Hematopoietic multipotent progenitor cell treated with erythropoietin and hydrocortisone succinate and interleukin-3 and kit ligand, for 8 days (in vitro differentiated cells): Measurements from ENCODE around the gene MYH7.

Source experiments
- DNase-seq: peaks from one replicate; pipeline ENCODE4 v3.0.0-alpha.2; 2015

Gene MYH7

DNA sequence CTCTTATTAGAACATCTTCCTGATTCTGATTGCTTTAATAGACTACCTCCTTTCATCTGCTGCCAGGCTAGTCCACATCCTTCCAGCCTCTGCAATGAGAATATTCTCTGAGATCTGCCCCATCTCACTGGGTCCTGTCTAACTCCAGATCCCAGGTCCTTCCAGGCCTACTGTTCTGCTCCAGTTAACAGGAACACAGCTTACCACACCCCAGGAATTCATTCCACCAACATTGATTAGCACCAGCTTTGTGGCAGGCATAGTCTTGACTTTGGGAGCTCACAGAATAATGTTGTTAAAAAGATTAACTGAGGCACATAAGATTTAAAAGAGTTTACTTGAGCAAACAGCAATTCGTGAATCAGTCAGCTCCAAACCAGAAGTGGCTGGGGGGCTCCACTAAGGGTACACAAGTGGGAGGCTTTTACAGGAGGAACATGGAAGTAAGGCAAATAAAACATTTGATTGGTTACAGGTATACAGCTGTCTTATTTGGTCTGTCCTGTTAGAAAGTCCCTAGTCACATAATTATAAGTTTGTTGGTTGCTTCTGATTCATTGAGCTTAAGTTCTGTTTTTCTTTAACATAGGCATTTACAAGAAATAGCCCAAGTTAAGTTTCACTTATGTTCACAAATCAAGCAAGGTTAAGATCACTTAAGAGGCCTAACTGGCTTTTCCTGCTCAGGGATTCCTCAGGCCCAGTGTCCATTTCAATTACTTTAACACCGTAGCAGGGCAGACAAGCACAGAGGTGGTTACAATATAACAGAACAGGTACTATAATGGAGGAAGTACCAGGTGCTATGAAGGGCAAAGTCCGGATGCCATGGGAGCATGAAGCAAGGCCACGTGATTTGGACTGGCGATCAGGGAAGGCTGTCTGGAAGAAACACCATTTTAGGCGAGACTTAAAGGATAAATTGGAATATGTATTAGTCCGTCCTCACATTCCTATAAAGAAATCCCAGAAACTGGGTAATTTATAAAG, 12.2 kb upstream of the MYH7 start:
- no peak for DNase-seq

DNA sequence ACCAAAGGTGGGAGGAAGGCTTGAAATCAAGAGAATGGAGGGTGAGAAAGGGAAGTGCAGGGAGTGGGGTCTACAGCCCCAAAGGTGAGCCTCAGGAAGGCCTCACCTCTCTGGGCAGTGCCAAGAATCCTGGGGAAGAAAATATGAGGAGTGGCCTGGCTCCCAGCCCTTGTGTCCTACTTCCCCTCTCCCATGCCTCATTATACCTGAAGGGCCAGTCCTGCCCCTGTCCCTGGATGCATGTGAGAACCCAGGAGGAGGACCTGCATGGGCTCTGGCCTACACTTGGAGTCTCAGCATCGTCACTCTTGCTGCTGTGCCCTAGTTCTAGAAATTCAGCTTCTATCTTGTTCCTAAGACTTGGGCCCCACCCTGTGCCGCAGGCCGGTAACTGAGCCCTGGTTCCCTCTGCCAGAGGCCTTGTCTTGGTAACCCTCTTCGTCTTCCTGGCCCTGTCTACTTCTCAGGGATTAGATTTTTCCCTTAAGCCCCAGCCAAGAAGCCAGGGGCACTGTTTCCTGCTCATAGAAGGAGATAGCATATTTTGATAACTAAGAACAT, 10.9 kb upstream of the MYH7 start:
- DNase-seq, result peak; percentile 32

DNA sequence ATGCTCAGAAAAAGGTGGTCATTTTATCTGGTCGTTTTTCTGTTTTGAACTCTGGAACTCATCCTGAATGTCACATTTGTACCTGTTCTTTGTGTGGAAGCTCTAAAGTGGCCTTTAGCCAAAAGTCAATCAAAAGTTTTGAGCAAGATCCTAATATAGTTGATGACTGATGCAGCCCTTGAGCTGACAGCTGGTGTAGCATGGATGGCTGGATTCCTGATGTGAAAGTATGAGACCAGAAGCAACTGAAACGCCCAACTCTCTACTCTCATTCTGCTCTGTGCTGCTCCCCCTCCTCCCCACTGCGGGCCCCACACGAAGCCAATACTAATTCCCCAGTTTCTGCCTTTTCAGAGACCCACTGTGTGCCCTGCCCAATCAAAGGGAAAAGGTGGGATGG, 10.3 kb upstream of the MYH7 start:
- DNase-seq, result no peak

DNA sequence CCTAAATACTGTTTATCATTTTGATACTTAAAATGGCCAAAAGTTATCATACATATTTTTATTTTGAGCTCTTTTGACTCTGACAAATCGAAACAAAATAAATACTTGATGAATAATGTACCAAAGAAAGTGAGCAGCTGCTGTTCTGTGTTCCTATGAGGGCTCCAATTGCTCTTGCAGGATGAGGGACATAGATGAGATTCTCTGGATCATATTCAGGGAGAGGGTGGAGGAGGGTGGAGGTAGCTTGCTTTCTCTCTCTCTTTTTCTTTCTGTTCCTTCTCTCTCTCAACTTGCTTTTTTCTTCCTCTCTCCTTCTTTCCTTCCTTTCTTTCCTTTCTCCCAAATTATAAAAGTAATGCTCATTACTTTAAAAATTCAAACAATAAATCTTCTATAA, 8.9 kb upstream of the MYH7 start:
- no peak for DNase-seq

DNA sequence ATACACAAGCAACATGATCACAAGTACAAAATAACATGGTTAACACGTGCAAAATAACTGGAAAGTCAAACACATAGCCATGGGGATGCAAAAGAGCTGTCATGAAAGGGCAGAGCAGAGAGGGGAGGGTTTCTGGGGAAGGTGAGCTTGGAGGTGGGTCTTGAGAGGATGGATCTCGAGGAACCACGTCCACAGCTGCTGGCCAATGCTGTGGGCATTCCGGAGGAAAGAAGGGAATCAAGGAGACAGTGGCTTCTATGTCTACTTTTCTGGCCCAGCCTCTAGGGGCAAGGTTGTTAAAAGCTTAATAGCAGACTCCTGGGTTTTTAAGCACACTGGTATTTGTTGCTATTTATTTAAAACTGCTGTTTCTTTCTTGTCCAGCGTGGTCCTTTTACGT, 8.4 kb upstream of the MYH7 start:
- DNase-seq, result no peak

DNA sequence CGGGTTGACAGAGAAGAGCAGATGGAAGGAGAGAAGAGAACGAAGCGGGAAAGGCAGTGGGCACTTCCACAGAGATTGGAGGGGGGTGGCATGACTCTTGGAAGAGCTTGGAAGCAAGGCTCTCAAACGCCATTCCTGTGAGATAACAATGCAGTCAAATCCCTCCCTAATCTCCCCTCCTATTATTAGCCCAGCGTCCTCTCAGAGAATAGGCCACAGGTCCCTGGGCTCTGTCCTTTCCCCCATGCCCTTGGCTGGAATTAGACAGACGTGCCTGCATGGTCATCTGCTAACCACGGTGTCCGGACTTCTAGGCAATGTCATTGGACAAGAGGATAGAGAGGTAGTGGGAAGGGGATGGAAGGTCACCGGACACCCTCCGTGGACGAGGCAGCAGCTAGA, 8.0 kb upstream of the MYH7 start:
- DNase-seq, result no peak

DNA sequence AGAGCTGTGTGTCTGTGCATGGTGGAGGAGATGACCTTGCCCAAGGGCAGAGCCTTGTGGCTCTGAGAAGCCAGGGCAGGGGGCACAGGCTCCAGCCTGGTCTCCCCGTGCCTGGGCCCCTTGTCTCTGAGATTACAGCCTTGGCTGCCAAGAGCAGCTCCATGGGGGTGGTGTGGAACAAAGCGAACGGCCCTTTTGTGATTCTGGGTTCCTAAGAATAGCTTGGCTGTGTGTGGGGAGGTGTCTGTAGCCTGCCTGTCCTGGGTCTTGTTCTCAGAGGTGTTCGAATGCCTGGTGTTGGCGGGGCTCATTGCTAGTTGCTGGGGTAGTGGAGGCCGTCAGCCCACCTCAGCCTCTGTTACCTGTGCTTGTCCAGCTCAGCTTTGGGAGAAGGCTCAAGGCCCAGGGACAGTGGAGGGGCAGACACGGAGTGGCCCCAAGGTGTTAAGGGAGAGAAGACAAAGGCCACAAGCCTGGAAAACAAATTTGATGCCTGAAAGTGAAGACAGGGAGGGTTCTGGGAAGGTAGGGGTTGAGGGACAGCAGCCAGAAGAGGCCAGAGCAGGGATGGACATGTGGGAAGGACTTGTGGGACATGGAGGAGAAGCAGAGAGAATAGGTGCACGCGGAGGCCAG, 7.4 kb upstream of the MYH7 start:
- DNase-seq, result no peak

DNA sequence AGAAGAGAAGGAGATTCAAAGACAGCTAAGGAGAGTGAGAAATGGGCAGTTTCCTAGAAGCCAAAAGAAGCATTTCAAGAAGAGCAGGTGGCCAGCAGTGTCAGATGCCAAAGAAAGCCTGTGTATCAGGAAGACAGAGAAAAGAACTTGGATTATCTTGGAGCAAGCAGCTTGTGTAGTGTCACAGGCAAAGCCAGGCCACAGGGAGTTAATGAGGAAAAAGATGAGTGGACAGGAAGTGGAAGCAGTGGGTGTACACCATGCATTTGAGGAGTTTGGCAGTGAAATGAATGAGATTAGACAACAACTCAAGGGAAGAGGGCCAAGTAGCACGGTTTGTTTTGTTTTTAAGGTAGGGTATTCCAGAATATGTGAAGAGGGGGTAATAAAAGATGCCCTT, 5.6 kb upstream of the MYH7 start:
- peak; percentile 20 for DNase-seq

DNA sequence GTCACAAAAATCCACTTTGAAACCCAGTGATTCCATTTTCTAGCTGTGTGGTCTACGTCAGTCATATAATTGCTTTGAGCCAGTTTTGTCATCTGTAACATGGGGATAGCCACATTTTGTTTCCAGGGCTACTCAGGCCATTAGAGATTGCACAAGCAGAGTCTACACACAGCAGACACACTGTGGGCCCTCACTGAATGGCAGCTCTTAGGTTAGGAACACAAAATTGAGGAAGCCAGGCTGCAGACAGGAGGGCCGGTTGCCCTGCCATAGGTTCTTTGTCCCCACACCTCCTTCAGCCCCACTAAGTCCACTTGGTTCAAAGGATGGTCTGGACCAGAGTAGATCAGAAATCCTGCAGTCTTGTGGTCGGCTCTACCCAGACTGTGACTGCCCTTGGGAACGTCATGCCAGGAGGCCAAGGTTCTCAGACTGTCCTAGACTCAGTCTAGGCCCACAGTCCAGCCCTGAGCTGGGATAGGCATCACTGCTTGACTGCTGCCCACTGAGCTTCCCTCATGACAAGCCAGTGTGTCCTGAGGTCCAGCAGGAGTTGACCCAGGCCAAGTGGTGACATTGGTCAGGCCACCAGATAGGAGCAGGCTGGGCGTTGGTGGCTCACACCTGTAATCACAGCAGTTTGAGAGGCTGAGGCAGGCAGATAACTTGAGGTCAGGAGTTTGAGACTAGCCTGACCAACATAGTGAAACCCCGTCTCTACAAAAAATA, 3.8 kb upstream of the MYH7 start:
- no peak for DNase-seq

DNA sequence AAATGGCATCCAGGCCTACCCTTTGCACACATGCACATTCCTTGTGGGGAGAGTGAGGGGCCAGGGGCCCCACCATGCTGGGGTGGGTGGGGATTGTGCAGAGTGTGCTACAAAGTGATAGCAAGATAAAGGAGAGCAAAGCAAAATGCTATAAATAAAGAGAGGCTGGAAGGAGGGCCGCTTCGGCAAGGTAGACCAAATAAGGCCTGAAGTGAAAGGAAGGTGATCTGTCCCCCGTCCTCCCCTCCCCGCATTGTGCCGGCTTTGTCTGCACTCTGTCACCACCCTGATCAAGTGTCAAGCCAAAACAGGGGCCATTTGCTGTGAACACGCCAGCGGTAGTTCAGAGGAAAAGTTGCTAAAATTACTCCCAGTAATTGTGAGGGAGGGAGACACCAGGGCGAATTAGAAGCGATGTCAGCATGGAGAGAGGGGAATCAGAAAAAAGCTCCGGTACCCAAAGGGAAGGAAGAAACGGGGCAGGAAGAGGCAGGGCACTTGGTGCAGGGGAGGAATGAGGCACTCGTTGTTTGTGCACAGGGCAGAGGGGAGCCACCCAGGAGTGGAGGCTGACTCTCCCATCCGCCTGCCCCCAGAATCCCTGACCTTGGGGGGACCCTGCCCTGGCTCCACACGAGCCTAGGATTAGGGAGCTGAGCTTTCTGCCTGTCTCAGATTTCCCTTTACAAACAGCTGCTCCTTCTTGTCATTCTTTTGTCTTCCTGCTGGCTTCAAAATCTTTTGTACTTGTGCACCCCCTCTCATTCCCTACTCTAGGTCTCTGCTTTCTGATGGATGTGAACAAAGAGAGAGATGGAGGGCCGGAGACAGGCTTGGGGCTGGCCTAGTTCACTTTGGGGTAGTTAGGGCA, 2.9 kb upstream of the MYH7 start:
- DNase-seq, result peak; percentile 45

DNA sequence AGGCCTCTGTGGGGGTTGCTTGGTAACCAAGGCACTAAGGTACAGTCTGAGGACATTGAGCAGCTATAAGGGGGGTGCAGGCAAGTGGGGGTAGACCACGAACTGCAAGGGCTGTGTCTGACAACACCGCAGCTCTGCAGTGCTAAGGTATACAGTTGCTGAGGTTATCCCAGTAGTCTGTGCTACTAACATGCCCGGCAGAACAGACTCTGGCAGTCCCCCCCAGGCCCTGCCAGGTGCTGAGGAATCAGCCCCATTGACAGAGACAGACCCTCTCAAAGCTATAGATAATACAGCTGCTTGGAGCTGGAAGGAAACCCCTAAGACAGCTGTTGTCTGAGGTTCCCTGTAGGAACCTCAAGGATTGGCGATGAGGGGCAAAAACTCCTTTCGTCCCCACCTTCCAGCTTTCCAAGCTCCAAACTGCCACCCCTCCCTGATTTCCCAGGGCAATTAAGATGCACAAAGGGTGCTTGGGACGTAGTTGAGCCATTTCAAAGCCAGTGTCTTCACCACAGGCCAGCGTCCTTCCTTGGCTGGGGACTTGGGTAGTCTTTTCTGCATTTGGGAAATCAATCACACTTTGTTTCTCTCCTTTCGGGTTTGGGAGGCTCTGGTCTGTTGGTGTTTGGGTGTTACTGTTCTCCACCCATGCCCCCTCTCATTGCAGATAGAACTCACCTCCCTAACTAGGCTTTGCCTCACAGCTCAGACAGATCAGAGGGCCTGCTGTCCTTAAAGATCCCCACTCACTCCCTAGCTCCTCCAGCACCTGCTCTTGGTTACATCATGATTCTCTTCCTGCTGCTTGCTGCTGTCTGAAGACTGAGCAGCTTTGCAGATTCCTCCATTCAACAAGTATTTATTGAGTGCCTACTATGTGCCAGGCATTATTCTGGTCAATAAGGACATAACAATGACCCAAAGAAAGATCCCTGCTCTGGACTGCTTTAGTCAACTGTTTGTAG, 2.0 kb upstream of the MYH7 start:
- DNase-seq, result peak; percentile 20

DNA sequence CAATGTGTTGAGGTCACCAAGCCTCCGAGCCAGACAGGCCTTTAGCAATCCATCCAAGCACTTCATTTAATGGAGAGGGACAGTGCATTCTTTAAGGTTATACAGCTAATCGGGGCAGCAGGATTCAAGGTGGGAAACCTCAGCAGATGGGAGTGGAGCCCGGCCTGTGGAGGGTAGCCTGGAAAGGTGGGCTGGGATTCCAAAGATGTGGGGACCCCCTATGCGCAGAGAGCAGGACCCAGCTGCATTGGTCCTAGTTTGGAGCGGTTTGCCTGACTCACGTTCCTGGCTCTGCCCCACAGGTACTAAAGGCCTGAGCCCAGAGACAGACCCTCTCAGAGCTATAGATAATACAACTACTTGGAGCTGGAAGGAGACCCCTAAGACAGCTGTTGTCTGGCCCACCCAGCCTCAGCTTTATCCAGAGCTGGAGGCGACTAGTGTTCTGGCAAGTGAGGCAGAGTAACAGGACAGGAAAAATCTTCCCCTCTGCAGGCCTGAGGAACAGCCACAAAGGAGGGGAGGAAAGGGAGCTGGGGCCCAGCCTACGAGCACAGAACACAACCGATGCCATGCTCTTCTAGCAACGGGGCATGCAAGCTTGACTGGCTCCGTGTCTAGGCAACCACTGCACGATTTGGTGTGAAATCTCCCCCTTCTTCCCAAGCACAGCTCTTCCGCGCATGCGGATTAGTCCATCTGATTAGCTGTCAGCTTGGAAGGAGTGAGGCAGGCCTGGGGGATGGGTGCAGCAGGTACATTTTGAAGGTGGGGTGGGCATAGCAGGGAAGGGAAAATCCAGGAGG, 1.1 kb upstream of the MYH7 start:
- no peak for DNase-seq

DNA sequence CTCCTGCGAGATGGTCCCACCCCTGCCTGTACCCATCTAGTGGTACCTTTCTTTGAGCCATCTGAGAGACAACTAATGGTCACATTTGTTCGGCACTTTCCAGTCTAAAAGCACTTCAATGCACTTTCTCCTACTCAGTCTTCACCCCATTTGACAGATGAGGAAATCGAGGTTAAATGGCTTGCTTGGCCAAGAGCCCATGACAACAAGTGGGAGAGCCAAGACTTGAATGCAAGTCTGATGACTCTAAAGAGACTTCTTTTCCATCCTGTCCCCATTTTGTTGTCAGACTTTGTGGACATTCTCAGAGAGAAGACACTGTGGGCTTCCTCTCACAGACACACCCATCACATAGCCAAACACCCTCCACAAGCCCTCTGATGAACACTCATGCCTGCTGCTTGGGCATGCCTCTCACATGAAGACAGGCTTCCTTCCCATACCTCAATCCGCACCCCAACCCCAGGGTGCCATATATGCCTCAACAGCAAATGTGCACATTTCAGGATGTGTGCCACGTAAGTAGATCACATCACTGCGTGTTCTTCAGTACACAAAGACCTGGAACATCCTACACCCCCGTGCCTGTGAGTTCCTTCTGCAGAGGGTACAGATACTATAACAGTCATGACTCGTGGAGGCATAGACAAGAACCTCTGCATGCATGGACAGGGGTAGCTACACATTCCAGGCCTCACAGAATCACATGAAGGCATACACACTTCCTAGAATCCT, 805 bp downstream of the MYH7 start:
- DNase-seq, result no peak

DNA sequence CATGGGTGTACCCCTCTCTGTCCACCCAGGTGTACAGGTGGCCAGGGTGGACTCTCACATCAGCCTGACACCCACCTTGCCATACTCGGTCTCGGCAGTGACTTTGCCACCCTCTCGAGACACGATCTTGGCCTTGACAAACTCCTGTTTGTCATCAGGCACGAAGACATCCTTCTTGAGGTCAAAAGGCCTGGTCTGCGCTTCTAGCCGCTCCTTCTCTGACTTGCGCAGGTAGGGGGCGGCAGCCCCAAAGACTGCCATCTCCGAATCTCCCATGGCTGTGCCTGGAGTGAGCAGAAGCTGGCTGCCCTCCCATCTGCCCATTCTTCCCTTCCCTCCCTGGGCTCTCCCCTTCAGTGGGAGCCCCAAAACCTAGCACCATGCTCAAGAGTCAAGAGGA, 2.0 kb downstream of the MYH7 start:
- no peak for DNase-seq

DNA sequence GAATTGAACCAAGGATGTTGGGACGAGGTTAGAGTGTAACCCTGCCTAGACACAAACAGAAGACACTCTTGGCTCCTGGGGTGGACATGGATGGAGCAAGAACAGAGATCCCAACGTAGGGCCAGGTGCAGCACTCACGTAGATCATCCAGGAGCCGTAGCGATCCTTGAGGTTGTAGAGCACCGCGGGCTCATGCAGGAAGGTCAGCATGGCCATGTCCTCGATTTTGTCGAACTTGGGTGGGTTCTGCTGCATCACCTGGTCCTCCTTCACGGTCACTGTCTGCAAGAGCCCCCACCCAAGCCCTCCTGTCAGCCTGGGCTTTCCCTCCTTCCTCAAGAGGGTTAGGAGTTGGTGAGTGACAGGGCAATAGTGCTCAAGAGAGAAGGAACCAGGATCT, 2.5 kb downstream of the MYH7 start:
- DNase-seq, result no peak

DNA sequence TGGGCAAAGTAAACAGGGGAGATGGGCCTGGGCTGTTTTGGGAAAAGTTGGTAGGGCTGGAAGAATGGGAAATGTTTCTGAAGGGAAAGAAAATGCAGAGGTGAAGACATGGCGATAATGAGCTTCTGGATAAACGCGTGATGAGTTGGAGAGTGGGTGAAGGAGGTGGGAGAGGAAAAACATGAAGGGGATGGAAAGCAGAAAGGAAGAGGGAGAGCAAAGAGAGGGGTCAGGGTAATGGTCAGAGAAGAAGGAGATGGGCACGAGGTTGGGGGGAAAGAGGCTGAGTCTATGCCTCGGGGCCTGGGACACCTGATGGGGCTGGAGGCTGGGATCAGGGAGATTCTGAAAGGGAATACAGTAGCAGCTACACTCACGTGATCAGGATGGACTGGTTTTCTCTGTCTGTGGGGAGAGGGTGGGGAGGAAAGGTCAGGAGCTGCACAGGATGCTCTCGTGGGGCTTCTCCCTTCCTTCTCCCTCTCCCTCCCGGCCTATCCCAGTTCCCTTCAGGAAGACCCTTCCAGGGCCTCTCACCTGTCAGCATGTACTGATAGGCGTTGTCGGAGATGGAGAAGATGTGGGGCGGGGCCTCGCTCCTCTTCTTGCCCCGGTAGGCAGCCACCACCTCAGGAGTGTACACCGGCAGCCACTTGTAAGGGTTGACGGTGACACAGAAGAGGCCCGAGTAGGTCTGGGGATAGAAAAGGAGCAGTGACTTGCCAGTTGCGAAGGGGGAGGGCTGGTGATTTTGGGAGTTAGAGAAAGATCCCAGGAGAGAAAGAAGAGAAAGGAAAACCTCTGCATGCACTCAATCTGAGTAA, 3.1 kb downstream of the MYH7 start:
- no peak for DNase-seq

DNA sequence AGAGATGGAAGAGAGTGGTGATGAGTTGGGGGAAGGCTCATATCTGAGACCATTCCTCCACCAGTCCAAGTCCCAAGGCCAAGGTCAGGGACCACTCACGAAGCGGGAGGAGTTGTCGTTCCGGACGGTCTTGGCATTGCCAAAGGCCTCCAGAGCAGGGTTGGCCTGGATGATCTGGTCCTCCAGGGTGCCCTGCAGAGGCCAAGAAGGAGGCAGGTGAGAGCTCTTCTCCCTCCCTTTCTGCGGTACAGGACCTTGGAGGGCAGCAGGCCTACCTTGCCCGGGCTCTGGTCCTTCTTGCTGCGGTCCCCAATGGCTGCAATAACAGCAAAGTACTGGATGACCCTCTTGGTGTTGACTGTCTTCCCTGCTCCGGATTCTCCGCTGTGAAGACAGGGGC, 4.0 kb downstream of the MYH7 start:
- no peak for DNase-seq

DNA sequence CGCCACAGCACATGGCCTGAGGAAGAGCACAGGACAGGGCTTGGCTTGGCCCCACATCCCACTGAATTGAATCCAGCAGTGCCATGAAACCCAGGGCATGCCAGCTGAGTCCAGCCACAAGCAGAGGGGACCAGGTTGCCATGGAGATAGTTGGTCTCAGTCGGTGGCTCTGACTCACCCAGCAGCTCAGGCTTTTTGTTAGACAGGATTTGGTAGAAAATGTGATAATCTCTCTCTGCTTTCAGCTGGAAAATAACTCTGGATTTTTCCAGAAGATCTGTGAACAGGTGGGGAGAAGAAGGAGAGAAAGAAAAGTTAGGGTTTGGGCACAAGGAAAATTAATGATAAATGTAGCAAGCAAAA, 4.8 kb downstream of the MYH7 start:
- DNase-seq, result no peak
